Astrocyte of the cerebellum (primary cell): ENCODE data around the gene CNPPD1.

ENCODE experiments used
- DNase-seq: peaks from one replicate; pipeline ENCODE4 v3.0.0-alpha.2; 2011; ENCODE audit warnings: low read depth
- H3K4me3 ChIP-seq: 2 replicates; pipeline ENCODE4 v1.5.1; 2011; ENCODE audit warnings: mild to moderate bottlenecking, low read depth, low read length, moderate library complexity
- CTCF ChIP-seq: IDR thresholded peaks from 2 replicates; pipeline ENCODE4 v1.5.1; 2012; ENCODE audit warnings: low read length, low read depth, moderate library complexity, mild to moderate bottlenecking; ENCODE audit errors: missing control alignments
- in situ Hi-C: cut with HindIII; loops from 2 replicates; pipeline ENCODE4 v1.10.0; 2017; ENCODE audit warnings: low sequenced_read_pairs

CNPPD1 gene

GRCh38 chr2:219173176-219173575, 3.5 kb downstream of the CNPPD1 start:
- H3K4me3 ChIP-seq, result no peak overlapping the region
- no peak for TF ChIP-seq CTCF
- no peak for DNase-seq
- in situ Hi-C loops, result no loop called here

GRCh38 chr2:219172231-219173154, 4.2 kb downstream of the CNPPD1 start:
- DNase-seq, result no peak
- no peak overlapping the region for H3K4me3 ChIP-seq
- in situ Hi-C loops, result no loop called here
- TF ChIP-seq CTCF, result no peak

- H3K4me3 ChIP-seq, result no peak overlapping the region
- peak; percentile 77 for TF ChIP-seq CTCF
- DNase-seq, result peak; percentile 32
- in situ Hi-C loops, result no loop called here
These were observed 5.5 kb downstream of the CNPPD1 start for GRCh38 chr2:219171231-219171651.

GRCh38 chr2:219169930-219170654, 6.6 kb downstream of the CNPPD1 start, which contains the start of gene SLC23A3:
SLC23A3 (minus strand) TSS chr2:219170029; CDS start chr2:219169984, 45 bp downstream.
- no peak for TF ChIP-seq CTCF
- H3K4me3 ChIP-seq, result no peak within 1 kb of the TSS
- in situ Hi-C loops, result no loop called here
- DNase-seq, result no peak

- in situ Hi-C loops, result no loop called here
- H3K4me3 ChIP-seq, result no peak overlapping the region
- DNase-seq, result no peak
- TF ChIP-seq CTCF, result no peak
These were observed 7.8 kb downstream of the CNPPD1 start for GRCh38 chr2:219168932-219169331.

GRCh38 chr2:219168526-219168925, 8.2 kb downstream of the CNPPD1 start:
- TF ChIP-seq CTCF, result no peak
- in situ Hi-C loops, result no loop called here
- no peak for DNase-seq
- no peak overlapping the region for H3K4me3 ChIP-seq
